Measurements from ENCODE around the gene CNTD1. TPM values are rescaled to one million over a fixed set of nuclear protein-coding genes. Genes with fewer than 3 reads are reported as not detected.

Gene CNTD1
- polyA plus RNA-seq, 3 donors, result 1.6 to 2.0 (median 1.7) TPM

GRCh38 chr17:42778570-42778969, 20.1 kb upstream of the CNTD1 start:
- no peak for DNase-seq (ENCODE audit: low read depth in 3 of 3, low spot score in 2 of 3)

- DNase-seq (ENCODE audit: low read depth in 3 of 3, low spot score in 2 of 3), result no peak
These were observed 19.2 kb upstream of the CNTD1 start for GRCh38 chr17:42779304-42779935.

- DNase-seq (ENCODE audit: low read depth in 3 of 3, low spot score in 2 of 3), result no peak
These were observed 18.5 kb upstream of the CNTD1 start, which contains the start of gene WNK4 for GRCh38 chr17:42779936-42780850. Gene WNK4 (plus strand): TSS chr17:42780610. CDS start chr17:42780699, 89 bp downstream.

DNA sequence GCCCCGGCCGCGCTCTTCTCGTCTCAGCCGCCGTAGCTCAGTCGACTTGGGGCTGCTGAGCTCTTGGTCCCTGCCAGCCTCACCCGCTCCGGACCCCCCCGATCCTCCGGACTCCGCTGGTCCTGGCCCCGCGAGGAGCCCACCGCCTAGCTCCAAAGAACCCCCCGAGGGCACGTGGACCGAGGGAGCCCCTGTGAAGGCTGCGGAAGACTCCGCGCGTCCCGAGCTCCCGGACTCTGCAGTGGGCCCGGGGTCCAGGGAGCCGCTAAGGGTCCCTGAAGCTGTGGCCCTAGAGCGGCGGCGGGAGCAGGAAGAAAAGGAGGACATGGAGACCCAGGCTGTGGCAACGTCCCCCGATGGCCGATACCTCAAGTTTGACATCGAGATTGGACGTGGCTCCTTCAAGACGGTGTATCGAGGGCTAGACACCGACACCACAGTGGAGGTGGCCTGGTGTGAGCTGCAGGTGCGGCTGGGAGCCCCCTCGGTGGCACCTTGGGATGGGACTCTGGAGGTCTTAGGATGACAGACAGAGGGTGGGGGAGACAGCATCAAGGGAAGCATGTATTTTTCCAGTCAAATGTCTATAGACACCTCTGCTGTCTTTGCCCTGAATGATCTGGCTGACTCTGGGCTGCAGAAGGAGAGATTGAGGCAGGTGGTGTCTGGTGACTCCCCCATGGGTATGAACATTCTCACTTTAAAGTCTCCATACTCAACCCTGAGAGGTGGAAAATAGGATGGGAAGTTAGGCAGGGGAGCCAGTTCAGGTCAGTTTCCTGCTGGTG, 17.6 kb upstream of the CNTD1 start:
- DNase-seq (ENCODE audit: low read depth in 3 of 3, low spot score in 2 of 3), result no peak

DNA sequence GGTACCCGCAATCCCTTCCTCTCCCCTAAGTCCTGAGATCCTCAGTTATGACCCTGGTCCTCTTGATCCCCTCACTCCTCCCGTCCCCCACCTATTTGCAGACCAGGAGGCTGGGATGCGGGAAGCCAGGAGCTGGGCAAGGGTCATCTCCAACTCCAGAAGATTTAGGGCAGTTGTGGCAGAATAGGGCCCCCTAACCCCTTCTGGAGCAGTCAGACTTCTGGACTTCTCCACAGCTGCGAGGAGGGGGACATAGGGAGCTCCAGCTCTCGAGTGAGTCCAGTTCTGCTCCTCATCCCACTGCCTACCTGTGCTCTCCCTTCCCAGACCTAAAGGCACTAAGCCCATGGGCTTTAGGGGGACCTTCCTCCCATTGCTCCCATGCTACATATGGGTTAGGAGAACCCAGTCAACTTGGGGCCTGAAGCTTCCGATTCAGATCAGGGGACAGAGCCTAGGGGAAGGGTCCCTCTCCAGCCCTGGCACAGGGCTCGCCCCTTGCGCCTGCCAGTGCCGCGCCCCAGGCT, 17.0 kb upstream of the CNTD1 start:
- DNase-seq (ENCODE audit: low read depth in 3 of 3, low spot score in 2 of 3), result no peak

- DNase-seq (ENCODE audit: low read depth in 3 of 3, low spot score in 2 of 3), result no peak
These were observed 16.2 kb upstream of the CNTD1 start for GRCh38 chr17:42782166-42783061.

DNA sequence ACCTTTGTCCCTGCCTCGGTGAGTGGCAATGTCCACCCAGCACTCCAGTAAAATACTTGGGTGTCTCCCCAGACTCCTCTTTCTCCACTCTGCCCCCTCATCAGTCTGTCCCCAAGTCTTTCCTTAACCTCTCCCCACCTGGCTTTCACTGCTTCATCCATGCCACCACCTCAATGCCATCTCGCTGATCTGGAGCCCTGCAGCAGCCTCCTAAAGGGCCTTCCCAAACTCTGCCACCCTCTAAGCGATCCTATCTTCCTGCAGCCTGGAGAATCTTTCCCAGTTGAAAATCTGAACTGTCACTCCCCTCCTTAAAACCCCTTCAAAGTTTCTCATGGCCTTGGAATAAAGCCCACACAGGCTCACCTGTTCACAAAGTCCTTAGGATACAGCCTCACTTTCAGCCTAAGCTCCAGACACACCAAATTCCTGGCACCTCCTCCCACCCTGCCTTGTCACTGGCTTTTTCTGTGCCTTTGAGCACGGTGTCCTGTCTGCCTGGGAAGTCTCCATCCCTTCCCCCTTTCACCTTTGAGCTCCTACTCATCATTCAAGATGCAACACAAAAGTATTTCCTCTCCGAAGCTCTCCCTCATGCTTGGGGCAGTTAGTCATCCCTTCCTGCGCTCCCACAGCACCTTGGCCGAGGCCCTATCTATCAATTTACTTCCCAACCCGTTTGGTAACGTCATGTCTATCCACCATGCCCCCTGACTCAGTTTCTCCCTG, 15.4 kb upstream of the CNTD1 start:
- no peak for DNase-seq (ENCODE audit: low read depth in 3 of 3, low spot score in 2 of 3)

GRCh38 chr17:42783791-42784138, 14.9 kb upstream of the CNTD1 start:
- DNase-seq (ENCODE audit: low read depth in 3 of 3, low spot score in 2 of 3), result no peak

GRCh38 chr17:42784409-42784808, 14.3 kb upstream of the CNTD1 start:
- no peak for DNase-seq (ENCODE audit: low read depth in 3 of 3, low spot score in 2 of 3)

DNA sequence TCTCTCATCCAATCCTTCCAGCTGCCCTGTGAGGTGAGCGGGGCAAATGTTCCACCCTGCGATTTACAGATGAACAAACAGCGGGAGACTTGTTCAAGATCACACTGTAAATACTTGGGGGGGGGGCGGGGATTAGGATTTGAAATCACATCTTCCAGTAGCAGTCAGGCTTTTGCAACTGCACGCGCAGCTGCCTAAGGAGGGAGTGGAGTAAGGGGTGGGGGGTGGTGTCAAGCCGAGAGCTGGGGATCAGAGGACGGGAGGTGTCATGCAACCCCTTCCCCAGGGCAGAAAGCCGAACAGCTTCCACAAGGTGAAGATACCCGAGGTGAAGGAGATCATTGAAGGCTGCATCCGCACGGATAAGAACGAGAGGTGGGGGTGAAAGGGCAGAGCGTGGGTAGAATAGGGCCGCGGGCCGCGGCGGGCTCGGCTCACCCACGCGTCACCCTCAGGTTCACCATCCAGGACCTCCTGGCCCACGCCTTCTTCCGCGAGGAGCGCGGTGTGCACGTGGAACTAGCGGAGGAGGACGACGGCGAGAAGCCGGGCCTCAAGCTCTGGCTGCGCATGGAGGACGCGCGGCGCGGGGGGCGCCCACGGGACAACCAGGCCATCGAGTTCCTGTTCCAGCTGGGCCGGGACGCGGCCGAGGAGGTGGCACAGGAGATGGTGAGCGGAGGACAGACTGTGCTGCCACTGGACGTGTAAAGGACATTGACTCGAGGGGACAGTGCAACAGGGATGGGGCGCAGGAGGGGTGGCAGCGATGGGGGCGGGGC, 13.7 kb upstream of the CNTD1 start:
- no peak for DNase-seq (ENCODE audit: low read depth in 3 of 3, low spot score in 2 of 3)

- DNase-seq (ENCODE audit: low read depth in 3 of 3, low spot score in 2 of 3), result no peak
These were observed 11.4 kb upstream of the CNTD1 start for GRCh38 chr17:42787266-42787665.

DNA sequence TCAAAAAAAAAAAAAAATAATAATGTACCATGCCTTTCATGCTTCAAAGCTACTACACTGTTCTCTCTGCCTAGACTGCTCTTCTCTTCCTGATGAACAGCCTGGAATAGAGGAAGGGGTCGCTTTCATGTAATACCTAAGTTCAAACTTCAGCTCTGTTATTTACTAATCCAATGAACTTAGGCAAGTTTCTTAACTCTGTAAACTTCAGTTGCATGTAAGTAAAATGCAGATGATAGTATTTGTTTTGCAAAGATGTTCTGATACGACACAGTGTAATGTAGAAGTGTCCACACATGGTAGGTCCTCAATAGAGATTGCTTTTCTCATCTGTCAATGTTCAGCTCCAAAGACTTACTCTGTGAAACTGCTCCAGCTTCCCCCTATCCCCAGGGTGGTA, 6.7 kb upstream of the CNTD1 start:
- DNase-seq (ENCODE audit: low read depth in 3 of 3, low spot score in 2 of 3), result no peak

- no peak for DNase-seq (ENCODE audit: low read depth in 3 of 3, low spot score in 2 of 3)
These were observed 6.1 kb upstream of the CNTD1 start for GRCh38 chr17:42792545-42792944.

DNA sequence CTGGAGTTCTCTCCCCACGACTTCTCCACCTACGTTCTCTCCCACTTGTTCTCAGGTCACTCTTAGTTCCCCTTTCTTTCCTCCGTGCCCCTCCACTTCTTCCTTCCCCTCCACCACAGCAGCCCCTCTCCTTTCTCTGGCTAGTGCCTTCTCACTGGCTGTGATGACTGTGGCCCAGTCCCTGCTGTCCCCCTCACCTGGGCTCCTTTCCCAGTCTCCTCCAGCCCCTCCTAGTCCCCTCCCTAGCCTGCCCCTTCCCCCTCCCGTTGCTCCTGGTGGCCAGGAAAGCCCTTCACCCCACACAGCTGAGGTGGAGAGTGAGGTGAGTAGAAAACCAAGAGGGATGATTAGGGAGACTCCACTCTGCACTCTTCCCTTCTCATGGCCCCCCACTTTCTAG, 3.6 kb upstream of the CNTD1 start:
- no peak for DNase-seq (ENCODE audit: low read depth in 3 of 3, low spot score in 2 of 3)

DNA sequence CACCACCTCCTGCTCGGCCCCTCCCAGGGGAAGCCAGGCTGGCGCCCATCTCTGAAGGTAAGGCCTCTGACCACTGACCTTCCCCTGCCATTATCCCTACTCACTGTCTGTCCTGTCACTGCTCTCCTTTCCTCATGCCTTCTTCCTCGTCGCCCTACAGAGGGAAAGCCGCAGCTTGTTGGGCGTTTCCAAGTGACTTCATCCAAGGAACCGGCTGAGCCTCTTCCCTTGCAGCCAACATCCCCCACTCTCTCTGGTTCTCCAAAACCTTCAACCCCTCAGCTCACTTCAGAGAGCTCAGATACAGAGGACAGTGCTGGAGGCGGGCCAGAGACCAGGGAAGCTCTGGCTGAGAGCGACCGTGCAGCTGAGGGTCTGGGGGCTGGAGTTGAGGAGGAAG, 3.2 kb upstream of the CNTD1 start:
- DNase-seq (ENCODE audit: low read depth in 3 of 3, low spot score in 2 of 3), result no peak

DNA sequence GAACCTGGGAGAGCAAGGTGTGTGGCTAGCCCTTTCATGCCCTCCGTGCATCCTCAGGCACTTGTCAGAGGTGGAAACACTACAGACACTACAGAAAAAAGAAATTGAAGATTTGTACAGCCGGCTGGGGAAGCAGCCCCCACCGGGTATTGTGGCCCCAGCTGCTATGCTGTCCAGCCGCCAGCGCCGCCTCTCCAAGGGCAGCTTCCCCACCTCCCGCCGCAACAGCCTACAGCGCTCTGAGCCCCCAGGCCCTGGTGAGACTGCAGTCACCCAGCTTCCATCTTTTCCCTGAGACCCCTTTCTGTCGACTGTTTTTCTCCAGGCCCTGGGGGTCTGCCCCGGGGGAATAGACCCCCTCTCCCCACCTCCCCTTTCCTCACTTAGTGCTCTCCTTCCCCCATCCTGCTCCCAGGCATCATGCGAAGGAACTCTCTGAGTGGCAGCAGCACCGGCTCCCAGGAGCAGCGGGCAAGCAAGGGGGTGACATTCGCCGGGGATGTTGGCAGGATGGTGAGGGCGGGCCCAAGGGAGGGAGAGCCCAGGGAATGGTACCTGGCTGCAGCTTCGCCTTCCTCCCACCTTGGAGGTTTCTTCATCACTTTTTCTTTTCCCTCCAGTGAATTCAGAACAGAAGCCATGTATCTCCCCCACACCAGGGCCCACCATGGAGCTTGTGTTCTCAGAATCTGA, 2.4 kb upstream of the CNTD1 start:
- DNase-seq (ENCODE audit: low read depth in 3 of 3, low spot score in 2 of 3), result no peak

GRCh38 chr17:42797067-42798007, 1.3 kb upstream of the CNTD1 start:
- no peak for DNase-seq (ENCODE audit: low read depth in 3 of 3, low spot score in 2 of 3)

All from right renal cortex interstitium (tissue), 3 donors.